Measurements from ENCODE around the gene TEKT1. TPM values are rescaled to one million over a fixed set of nuclear protein-coding genes. Genes with fewer than 3 reads are reported as not detected.

The TEKT1 gene
- total RNA-seq, 1 experiment from 2014 or later = not detected

GRCh38 chr17:6748617-6749016, 82.9 kb downstream of the TEKT1 start:
- CTCF ChIA-PET = no interaction called here
- no peak for TF ChIP-seq POLR2AphosphoS5 (IDR thresholded peaks at IDR 0.05; ENCODE audit: low read depth, low read length)
- no peak for TF ChIP-seq SIN3A (IDR thresholded peaks at IDR 0.05; ENCODE audit: borderline replicate concordance, insufficient read depth, low read depth, low read length)
- no peak for TF ChIP-seq CTCF (IDR thresholded peaks at IDR 0.05)
- no peak for TF ChIP-seq TCF7L2 (IDR thresholded peaks at IDR 0.05; ENCODE audit: low read depth, low read length)
- TF ChIP-seq REST (IDR thresholded peaks at IDR 0.05; ENCODE audit: insufficient read depth in 1 of 2, low read depth in 2 of 2, low read length in 1 of 2) = no peak
- BruUV-seq (replicated peaks) = no TSS peak
- Histone ChIP-seq H3K27ac (ENCODE audit: low read length) (no peak overlapping the region), H3K4me1 (ENCODE audit: control insufficient read depth, insufficient read depth, low read length) (no peaks in the 10 kb centered on the region), H3K9me3 (ENCODE audit: control insufficient read depth, insufficient read depth, low read depth, low read length) (no peaks in the 10 kb centered on the region), H3K27me3 (ENCODE audit: control insufficient read depth, insufficient read depth, low read length) (0 out of 2 replicates have a peak, but pooled peaks cover 3% of the 10 kb centered on the region), H3K36me3 (ENCODE audit: control insufficient read depth, insufficient read depth, low read length) (no peaks in the 10 kb centered on the region), H3K4me3 (ENCODE audit: low read depth in 2 of 2, low read length in 2 of 2) (no peak overlapping the region)
- POLR2A ChIA-PET = no interaction called here
- no peak for ATAC-seq
- intact Hi-C loops (cut with micrococcal nuclease; ENCODE audit: unreplicated experiment) (no loop called here), in situ Hi-C loops (cut with HindIII; ENCODE audit: low pct_unique_long_range_greater_than_20kb, low sequenced_read_pairs) (no loop called here)
- no peak for DNase-seq (ENCODE audit: low read depth, low spot score)

Other genes with a start within 250 kb of the TEKT1 start
- 13.0 TPM for gene KIAA0753, start 191.0 kb downstream of the TEKT1 start, total RNA-seq (2021; ENCODE audit: unreplicated experiment)
- gene TXNDC17, start 190.7 kb downstream of the TEKT1 start, total RNA-seq (2021; ENCODE audit: unreplicated experiment) = 137 TPM
- 18.6 TPM for gene MED31, start 180.1 kb downstream of the TEKT1 start, total RNA-seq (2021; ENCODE audit: unreplicated experiment)
- gene C17orf100, start 180.0 kb downstream of the TEKT1 start, total RNA-seq (2021; ENCODE audit: unreplicated experiment) = 2.8 TPM
- 0.26 TPM for gene SLC13A5, start 118.4 kb downstream of the TEKT1 start, total RNA-seq (2021; ENCODE audit: unreplicated experiment)
- 3.5 TPM for gene XAF1, start 75.7 kb downstream of the TEKT1 start, total RNA-seq (2021; ENCODE audit: unreplicated experiment)
- gene FBXO39, start 55.5 kb downstream of the TEKT1 start, total RNA-seq (2021; ENCODE audit: unreplicated experiment) = not detected
- gene ALOX12, start 164.3 kb upstream of the TEKT1 start, total RNA-seq (2021; ENCODE audit: unreplicated experiment) = not detected
- 196 TPM for gene RNASEK, start 180.9 kb upstream of the TEKT1 start, total RNA-seq (2021; ENCODE audit: unreplicated experiment)
- 0.18 TPM for gene BCL6B, start 191.3 kb upstream of the TEKT1 start, total RNA-seq (2021; ENCODE audit: unreplicated experiment)
- gene SLC16A13, start 204.3 kb upstream of the TEKT1 start, total RNA-seq (2021; ENCODE audit: unreplicated experiment) = 13.1 TPM
- not detected for gene SLC16A11, start 212.4 kb upstream of the TEKT1 start, total RNA-seq (2021; ENCODE audit: unreplicated experiment)
- not detected for gene CLEC10A, start 248.5 kb upstream of the TEKT1 start, total RNA-seq (2021; ENCODE audit: unreplicated experiment)